ENCODE data around the gene EXD2. TPM values are rescaled to one million over a fixed set of nuclear protein-coding genes. Genes with fewer than 3 reads are reported as not detected.

Gene EXD2
- total and polyA plus RNA-seq, 10 of the 15 experiments (the other 5 are each of a cell fraction or from before 2014, with no cell fraction given), result 1.0 to 12.4 (median 4.6) TPM

DNA sequence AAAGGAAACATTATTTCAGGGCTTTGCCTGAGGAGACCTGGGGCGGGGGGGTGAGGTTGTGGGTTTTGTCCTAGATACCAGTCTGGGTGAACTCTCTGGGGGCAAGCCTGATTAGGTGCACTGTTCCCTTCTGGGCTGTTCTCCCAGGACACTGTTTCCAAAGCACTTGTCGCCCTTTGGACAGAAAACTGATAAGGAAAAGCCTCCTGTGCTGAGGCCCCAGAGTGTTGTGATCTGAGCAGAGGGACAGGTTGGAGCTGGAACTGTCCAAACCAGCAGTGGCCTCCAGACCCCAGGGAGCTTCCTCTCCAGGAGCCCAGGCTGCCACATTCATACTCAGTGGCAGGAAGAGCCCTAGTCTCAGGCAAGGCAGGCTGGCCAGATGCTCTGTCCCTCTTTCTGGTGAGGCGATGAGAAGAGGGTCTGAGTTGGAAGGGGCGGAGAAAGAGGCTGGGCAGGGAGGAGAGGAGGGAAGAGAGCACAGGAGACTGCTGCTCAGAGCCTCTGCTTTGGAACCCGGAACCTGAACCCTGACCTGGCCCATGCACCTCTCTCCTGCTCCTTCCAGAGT is 70.5 kb downstream of the EXD2 start:
- H3K9ac ChIP-seq (ENCODE audit: control insufficient read depth, insufficient read depth, low read length), result no peak overlapping the region
- H4K20me1 ChIP-seq (ENCODE audit: control insufficient read depth, insufficient read depth), result no peaks in the 10 kb centered on the region
- CTCF ChIA-PET, result interaction anchor here (0.6 to 4.2 kb wide), 14 partner anchors 11 to 313 kb away, joined by 3 to 33 read pairs (median 3); partner anchors contain the start of gene CCDC177
- no peaks in the 10 kb centered on the region for H3K36me3 ChIP-seq (ENCODE audit: control insufficient read depth in 2 of 2, insufficient read depth in 2 of 2, low read length in 1 of 2)
- WGBS (ENCODE audit: insufficient coverage, insufficient replicate concordance, low lambda C conversion rate, missing lambda C conversion rate), result 10% methylated on average over 5 of the region's 5 CpGs
- no peak overlapping the region for H3K4me2 ChIP-seq (ENCODE audit: control insufficient read depth, insufficient read depth)
- H3K4me3 ChIP-seq, result no peak overlapping the region
- RAD21 ChIA-PET (ENCODE audit: unreplicated experiment), result interaction anchor here (0.6 to 3.6 kb wide), 9 partner anchors 9 to 228 kb away, joined by 3 to 34 read pairs (median 3); no protein-coding TSS in a partner anchor
- FAIRE-seq, result no peak
- H3K79me2 ChIP-seq (ENCODE audit: control insufficient read depth, insufficient read depth, low read length), result no peaks in the 10 kb centered on the region
- H3K4me1 ChIP-seq (ENCODE audit: control insufficient read depth, insufficient read depth, low read length), result peaks cover 4% of the 10 kb centered on the region
- no TSS peak for BruUV-seq (replicated peaks)
- SMC1A ChIA-PET (ENCODE audit: uncharacterized antibody, unreplicated experiment), result interaction anchor here (1.0 to 1.5 kb wide), 5 partner anchors 42 to 202 kb away, joined by 3 to 16 read pairs (median 4); no protein-coding TSS in a partner anchor
- no peak overlapping the region for H3K27ac ChIP-seq (ENCODE audit: control insufficient read depth, insufficient read depth)
- in situ Hi-C loops (cut with MboI) (no loop called here), intact Hi-C loops (cut with micrococcal nuclease; ENCODE audit: unreplicated experiment) (loop anchor here (2.0 kb wide), 1 partner anchor 199 kb away; no protein-coding TSS in a partner anchor)
- POLR2A ChIA-PET, result no interaction called here
- no peak overlapping the region for H2AFZ ChIP-seq (ENCODE audit: control insufficient read depth, low read depth, low read length)
- H3K9me3 ChIP-seq (replicated peaks; ENCODE audit: control insufficient read depth, insufficient read depth, low read length), result no peaks in the 10 kb centered on the region
- DNase-seq (ENCODE audit: low read depth, low spot score), result no peak
- ATAC-seq, result peak; percentile 26
- TF ChIP-seq MTA2 (IDR thresholded peaks at IDR 0.05; ENCODE audit: low read depth) (no peak), GABPA (IDR thresholded peaks at IDR 0.05; ENCODE audit: low read depth) (no peak), RCOR1 (conservative IDR thresholded peaks at IDR 0.05; ENCODE audit: low read depth, low read length) (no peak), ZNF274 (IDR thresholded peaks at IDR 0.05; ENCODE audit: insufficient read depth, insufficient read length) (no peak), HCFC1 (IDR thresholded peaks at IDR 0.05; ENCODE audit: low read length) (no peak), BACH1 (IDR thresholded peaks at IDR 0.05; ENCODE audit: borderline replicate concordance) (no peak), SIX5 (IDR thresholded peaks at IDR 0.05; ENCODE audit: low read depth, low read length, severe bottlenecking) (no peak), ZNF622 (IDR thresholded peaks at IDR 0.05) (no peak), BMI1 (IDR thresholded peaks at IDR 0.05; ENCODE audit: borderline replicate concordance) (no peak), SREBF1 (IDR thresholded peaks at IDR 0.05; ENCODE audit: low read length) (no peak), SMARCA5 (IDR thresholded peaks at IDR 0.05) (no peak), ZZZ3 (IDR thresholded peaks at IDR 0.05; ENCODE audit: control insufficient read depth, insufficient read length, low read depth) (no peak), CBFB (IDR thresholded peaks at IDR 0.05; ENCODE audit: low read depth) (no peak)
- TF ChIP-seq, protein P1, sequence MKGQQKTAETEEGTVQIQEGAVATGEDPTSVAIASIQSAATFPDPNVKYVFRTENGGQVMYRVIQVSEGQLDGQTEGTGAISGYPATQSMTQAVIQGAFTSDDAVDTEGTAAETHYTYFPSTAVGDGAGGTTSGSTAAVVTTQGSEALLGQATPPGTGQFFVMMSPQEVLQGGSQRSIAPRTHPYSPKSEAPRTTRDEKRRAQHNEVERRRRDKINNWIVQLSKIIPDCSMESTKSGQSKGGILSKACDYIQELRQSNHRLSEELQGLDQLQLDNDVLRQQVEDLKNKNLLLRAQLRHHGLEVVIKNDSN (IDR thresholded peaks at IDR 0.05; ENCODE audit: borderline replicate concordance, extremely low read length, insufficient read depth, low read depth, low read length), result no peak
- TF ChIP-seq, protein P2, sequence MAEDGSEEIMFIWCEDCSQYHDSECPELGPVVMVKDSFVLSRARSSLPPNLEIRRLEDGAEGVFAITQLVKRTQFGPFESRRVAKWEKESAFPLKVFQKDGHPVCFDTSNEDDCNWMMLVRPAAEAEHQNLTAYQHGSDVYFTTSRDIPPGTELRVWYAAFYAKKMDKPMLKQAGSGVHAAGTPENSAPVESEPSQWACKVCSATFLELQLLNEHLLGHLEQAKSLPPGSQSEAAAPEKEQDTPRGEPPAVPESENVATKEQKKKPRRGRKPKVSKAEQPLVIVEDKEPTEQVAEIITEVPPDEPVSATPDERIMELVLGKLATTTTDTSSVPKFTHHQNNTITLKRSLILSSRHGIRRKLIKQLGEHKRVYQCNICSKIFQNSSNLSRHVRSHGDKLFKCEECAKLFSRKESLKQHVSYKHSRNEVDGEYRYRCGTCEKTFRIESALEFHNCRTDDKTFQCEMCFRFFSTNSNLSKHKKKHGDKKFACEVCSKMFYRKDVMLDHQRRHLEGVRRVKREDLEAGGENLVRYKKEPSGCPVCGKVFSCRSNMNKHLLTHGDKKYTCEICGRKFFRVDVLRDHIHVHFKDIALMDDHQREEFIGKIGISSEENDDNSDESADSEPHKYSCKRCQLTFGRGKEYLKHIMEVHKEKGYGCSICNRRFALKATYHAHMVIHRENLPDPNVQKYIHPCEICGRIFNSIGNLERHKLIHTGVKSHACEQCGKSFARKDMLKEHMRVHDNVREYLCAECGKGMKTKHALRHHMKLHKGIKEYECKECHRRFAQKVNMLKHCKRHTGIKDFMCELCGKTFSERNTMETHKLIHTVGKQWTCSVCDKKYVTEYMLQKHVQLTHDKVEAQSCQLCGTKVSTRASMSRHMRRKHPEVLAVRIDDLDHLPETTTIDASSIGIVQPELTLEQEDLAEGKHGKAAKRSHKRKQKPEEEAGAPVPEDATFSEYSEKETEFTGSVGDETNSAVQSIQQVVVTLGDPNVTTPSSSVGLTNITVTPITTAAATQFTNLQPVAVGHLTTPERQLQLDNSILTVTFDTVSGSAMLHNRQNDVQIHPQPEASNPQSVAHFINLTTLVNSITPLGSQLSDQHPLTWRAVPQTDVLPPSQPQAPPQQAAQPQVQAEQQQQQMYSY (CRISPR knock-in tag; IDR thresholded peaks at IDR 0.05), result no peak
- peaks cover 23 to 27% of the 10 kb centered on the region in 2 experiments for H3K27me3 ChIP-seq (replicated peaks in 1 of 2; ENCODE audit: control insufficient read depth in 2 of 2, insufficient read depth in 2 of 2, low read length in 1 of 2)
